Large intestine (tissue), 3 donors: ENCODE measurements around the gene FAM221A. TPM values are rescaled to one million over a fixed set of nuclear protein-coding genes. Genes with fewer than 3 reads are reported as not detected.

Experiments
- DNase-seq, 2 donors: peaks; one replicate each; pipeline versions ENCODE4 v3.0.0 to v3.0.0-alpha.2; 2013
- H3K27ac ChIP-seq: one replicate; pipeline ENCODE4 v1.5.1; 2013; ENCODE audit warnings: low read length
- H3K27me3 ChIP-seq: 2 replicates; pipeline ENCODE4 v1.6.1; 2013; ENCODE audit warnings: low read length; ENCODE audit not compliant: control insufficient read depth, insufficient read depth
- H3K36me3 ChIP-seq: 2 replicates; pipeline ENCODE4 v1.6.1; 2013; ENCODE audit warnings: low read length; ENCODE audit not compliant: control insufficient read depth, insufficient read depth
- H3K4me1 ChIP-seq: one replicate; pipeline ENCODE4 v1.6.1; 2013; ENCODE audit warnings: low read length; ENCODE audit not compliant: control insufficient read depth, insufficient read depth
- H3K4me3 ChIP-seq: one replicate; pipeline ENCODE4 v1.5.1; 2013; ENCODE audit warnings: low read length
- H3K9me3 ChIP-seq: one replicate; pipeline ENCODE4 v1.6.1; 2013; ENCODE audit warnings: mild to moderate bottlenecking, low read depth, low read length, moderate library complexity; ENCODE audit not compliant: control insufficient read depth
- WGBS: methylation state at CpG from one replicate; pipeline ENCODE4 v1.1.5; 2013; ENCODE audit warnings: low lambda C conversion rate; ENCODE audit not compliant: insufficient coverage; 5-methylcytosine and 5-hydroxymethylcytosine counted together
- polyA plus RNA-seq: library from polyadenylated mRNA; unstranded; fragments of 120-200 nt; gene quantifications from one replicate; pipeline ENCODE4 v1.2.1, GENCODE V29; 2013

FAM221A gene
- polyA plus RNA-seq, 1 donor: 12.5 TPM

GRCh38 chr7:23698822-23699221 lies 18.8 kb downstream of the FAM221A start:
- no peak overlapping the region for H3K4me3 ChIP-seq
- H3K9me3 ChIP-seq: no peaks in the 10 kb centered on the region
- peaks cover 4% of the 10 kb centered on the region for H3K4me1 ChIP-seq
- peaks cover 14% of the 10 kb centered on the region for H3K36me3 ChIP-seq
- H3K27me3 ChIP-seq: no peaks in the 10 kb centered on the region
- WGBS: 88% methylated on average over 1 of the region's 2 CpGs
- DNase-seq: no peak
- no peak overlapping the region for H3K27ac ChIP-seq

DNA sequence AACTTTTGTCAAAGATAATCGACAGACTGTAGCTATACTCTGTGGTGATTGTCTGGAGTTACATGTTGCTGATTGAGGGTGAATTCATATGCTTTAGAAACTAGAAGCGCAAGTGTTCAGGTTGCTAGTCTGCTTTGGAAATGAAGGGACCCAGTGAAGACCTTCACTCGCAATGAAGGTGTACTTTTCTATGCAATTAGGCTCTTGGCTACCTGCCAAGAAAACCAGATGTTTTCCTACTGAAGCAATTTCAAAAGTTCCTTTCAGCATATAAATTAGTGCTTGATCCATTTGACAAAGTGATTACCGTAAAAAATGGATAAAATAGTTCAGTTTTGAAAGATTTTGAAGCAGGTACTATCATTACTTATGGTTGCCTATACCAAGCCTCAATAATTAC lies 20.0 kb downstream of the FAM221A start:
- Histone ChIP-seq H3K27me3 (no peaks in the 10 kb centered on the region), H3K9me3 (no peaks in the 10 kb centered on the region), H3K36me3 (peaks cover 15% of the 10 kb centered on the region), H3K4me1 (peaks cover 4% of the 10 kb centered on the region), H3K27ac (no peak overlapping the region), H3K4me3 (no peak overlapping the region)
- DNase-seq: peak in 1 of 2 donors; percentile 40
- WGBS: 60% methylated on average over 1 of the region's 4 CpGs

GRCh38 chr7:23709081-23709750 lies 29.2 kb downstream of the FAM221A start:
- DNase-seq: peak; percentile 82 to 93
- Histone ChIP-seq H3K27ac (peak overlapping the region; percentile 83), H3K27me3 (no peaks in the 10 kb centered on the region), H3K4me1 (peaks cover 8% of the 10 kb centered on the region), H3K4me3 (peak overlapping the region; percentile 5), H3K9me3 (peaks cover 11% of the 10 kb centered on the region), H3K36me3 (peaks cover 6% of the 10 kb centered on the region)
- 50% methylated on average over 3 of the region's 7 CpGs for WGBS

DNA sequence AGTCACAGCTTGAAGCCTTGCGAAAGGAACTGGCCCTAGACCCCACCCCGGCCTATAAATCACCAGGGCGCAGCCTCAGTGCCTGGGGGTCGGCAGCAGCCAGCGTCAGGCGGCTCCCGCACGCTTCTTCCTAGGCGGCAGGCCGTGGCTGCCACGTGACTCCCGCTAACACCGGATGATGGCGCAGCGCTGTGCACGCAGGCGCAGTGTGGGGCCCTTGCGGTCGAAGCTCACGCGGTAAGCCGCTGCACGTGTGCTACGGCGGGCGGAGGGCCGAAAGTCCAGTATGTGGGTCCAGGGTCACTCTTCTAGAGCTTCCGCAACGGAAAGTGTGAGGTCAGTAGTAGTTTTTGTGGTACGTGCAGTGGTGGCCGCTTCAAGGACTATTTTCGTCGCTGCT lies 30.0 kb downstream of the FAM221A start, which contains the start of gene STK31:
STK31 (plus strand) TSS at position 220 of the 400 bp plus-strand sequence; CDS start at position 287, 67 bp downstream.
- Histone ChIP-seq H3K36me3 (peaks cover 3% of the 10 kb centered on the region), H3K27ac (peak within 1 kb of the TSS; percentile 83), H3K4me1 (peaks cover 8% of the 10 kb centered on the region), H3K9me3 (peaks cover 11% of the 10 kb centered on the region), H3K4me3 (peak within 1 kb of the TSS; percentile 5), H3K27me3 (no peaks in the 10 kb centered on the region)
- no peak for DNase-seq
- WGBS: no CpG with 5 or more reads among the region's 33 CpGs

DNA sequence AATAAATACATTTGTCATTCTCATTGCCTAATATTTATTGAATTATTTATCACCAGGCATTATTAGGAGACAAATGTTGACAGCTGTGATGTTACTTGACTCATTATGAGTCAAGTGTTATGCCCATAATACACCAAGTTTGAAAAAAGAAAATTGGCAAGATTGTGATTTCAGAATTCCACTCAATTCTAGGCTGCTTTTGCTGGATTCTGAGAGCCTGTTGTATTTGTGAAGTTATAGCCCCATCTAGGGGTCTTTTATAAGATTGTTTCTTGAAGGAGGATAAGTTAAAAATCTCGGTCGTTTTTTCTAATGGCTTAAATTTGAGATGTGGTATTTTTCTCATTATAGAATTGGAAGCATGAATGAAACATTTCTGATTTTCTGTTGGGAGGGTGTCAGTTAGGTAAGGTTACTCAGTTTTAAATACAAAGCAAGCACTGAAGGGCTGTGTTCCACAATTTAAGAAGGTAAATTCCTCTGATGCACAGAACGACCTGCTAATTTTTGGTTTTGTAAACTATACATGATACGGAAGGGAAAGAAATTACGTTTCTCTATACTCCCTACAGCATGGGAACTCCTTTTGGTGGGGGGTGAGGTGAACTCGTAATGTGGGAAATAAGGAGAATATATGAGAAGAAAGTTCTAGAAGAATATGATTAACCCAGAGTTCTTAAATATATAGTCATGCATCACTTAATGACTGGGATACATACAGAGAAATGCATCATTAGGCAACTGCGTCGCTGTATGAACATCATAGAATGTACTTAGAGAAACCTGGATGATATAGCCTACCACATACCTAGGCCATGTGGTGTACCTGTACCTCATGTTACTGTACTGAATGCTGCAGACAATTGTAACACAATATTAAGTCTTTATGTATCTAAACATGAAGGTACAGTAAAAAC lies 32.6 kb downstream of the FAM221A start:
- H3K27me3 ChIP-seq: no peaks in the 10 kb centered on the region
- peak; percentile 27 to 28 for DNase-seq
- peaks cover 8% of the 10 kb centered on the region for H3K4me1 ChIP-seq
- no peaks in the 10 kb centered on the region for H3K36me3 ChIP-seq
- WGBS: 60% methylated on average over 5 of the region's 8 CpGs
- peaks cover 7% of the 10 kb centered on the region for H3K9me3 ChIP-seq
- no peak overlapping the region for H3K27ac ChIP-seq
- H3K4me3 ChIP-seq: no peak overlapping the region

- no peak overlapping the region for H3K27ac ChIP-seq
- H3K9me3 ChIP-seq: peaks cover 7% of the 10 kb centered on the region
- no peaks in the 10 kb centered on the region for H3K36me3 ChIP-seq
- peaks cover 8% of the 10 kb centered on the region for H3K4me1 ChIP-seq
- no peak for DNase-seq
- no peaks in the 10 kb centered on the region for H3K27me3 ChIP-seq
- no peak overlapping the region for H3K4me3 ChIP-seq
- WGBS: 73% methylated on average over 3 of the region's 6 CpGs
These were observed 33.5 kb downstream of the FAM221A start for GRCh38 chr7:23713285-23714149.

DNA sequence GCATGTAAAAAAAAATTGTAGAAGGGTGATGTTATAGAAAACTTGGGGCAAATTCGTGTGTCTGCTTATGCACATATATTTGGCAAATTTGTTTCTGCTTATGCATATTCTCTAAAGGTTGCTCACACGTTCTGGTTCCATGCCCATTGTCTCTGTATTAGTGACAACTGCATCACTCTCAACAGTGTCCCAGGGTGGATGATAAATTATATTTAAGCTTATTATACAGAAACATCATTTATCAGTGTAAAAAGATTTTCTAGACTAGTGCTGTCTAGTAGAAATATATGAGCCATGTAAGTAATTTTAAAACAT lies 34.1 kb downstream of the FAM221A start:
- no peak overlapping the region for H3K27ac ChIP-seq
- no peaks in the 10 kb centered on the region for H3K27me3 ChIP-seq
- peaks cover 8% of the 10 kb centered on the region for H3K4me1 ChIP-seq
- no peak overlapping the region for H3K4me3 ChIP-seq
- DNase-seq: no peak
- WGBS: no CpG with 5 or more reads among the region's 2 CpGs
- H3K36me3 ChIP-seq: no peaks in the 10 kb centered on the region
- H3K9me3 ChIP-seq: peaks cover 7% of the 10 kb centered on the region

DNA sequence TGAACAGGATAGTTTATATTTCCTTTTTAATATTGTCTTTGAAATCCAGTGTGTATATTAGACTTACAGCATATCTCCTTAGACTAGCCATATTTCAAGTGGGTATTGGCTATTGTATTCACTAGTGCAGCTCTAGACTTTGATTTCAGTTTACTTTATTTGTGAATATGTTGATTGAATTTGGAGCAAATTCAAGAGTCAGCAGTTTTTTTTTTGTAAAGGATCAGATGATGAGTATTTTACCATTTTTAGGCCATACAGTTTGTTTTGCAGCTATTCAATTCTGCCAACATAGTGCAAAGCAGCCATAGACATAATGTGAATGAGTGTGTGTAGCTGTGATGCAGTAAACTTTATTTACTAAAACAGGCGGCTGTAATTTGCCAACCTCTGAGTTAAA lies 34.6 kb downstream of the FAM221A start:
- Histone ChIP-seq H3K27ac (no peak overlapping the region), H3K36me3 (no peaks in the 10 kb centered on the region), H3K4me3 (no peak overlapping the region), H3K9me3 (peaks cover 7% of the 10 kb centered on the region), H3K4me1 (peaks cover 8% of the 10 kb centered on the region), H3K27me3 (no peaks in the 10 kb centered on the region)
- DNase-seq: no peak
- 100% methylated on average over 1 of the region's 1 CpG for WGBS

DNA sequence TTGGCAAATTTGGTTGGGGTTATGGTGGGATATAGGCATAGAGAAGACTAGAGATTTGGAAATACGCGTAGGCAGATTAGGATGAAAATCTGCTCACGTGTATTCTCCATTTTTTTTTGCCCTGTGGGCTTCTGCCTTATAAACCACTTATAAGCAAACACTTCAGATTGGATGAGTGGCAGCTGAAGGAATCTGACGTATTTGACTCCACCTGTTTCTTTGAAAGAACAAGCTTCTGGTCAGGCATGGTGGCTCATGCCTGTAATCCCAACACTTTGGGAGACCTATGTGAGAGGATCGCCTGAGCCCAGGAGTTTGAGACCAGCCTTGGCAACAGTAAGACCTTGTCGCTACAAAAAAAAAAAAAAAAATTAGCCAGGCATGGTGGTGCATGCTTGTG lies 35.1 kb downstream of the FAM221A start:
- no CpG with 5 or more reads among the region's 6 CpGs for WGBS
- Histone ChIP-seq H3K9me3 (peaks cover 3% of the 10 kb centered on the region), H3K27ac (no peak overlapping the region), H3K36me3 (no peaks in the 10 kb centered on the region), H3K27me3 (no peaks in the 10 kb centered on the region), H3K4me1 (peaks cover 3% of the 10 kb centered on the region), H3K4me3 (no peak overlapping the region)
- no peak for DNase-seq

DNA sequence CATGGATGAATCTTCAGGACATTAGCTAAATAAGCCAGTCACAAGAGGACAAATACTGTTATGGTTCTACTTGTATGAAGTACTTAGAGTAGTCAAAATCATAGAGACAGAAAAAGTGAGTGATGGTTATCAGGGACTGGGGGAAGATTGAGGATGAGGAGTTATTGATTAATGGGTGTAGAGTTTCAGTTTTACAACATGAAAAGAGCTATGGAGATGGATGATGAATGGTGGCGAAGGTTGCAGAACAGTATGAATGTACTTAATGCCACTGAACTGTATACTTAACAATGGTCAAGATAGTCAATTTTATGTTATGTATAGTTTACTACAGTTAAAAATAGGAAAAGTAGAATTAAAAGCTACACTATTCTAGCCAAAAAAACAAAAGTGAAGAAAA lies 37.8 kb downstream of the FAM221A start:
- H3K4me3 ChIP-seq: no peak overlapping the region
- H3K27ac ChIP-seq: no peak overlapping the region
- H3K9me3 ChIP-seq: no peaks in the 10 kb centered on the region
- no CpG with 5 or more reads among the region's 1 CpG for WGBS
- no peaks in the 10 kb centered on the region for H3K4me1 ChIP-seq
- no peak for DNase-seq
- no peaks in the 10 kb centered on the region for H3K27me3 ChIP-seq
- no peaks in the 10 kb centered on the region for H3K36me3 ChIP-seq
